ENCODE results near the gene LRRC75B. TPM values are rescaled to one million over a fixed set of nuclear protein-coding genes. Genes with fewer than 3 reads are reported as not detected.

LRRC75B gene
- total and polyA plus RNA-seq, 2 of the 8 experiments (the other 6 are each of a cell fraction or from before 2014, with no cell fraction given): 12.2 to 26.6 TPM

DNA sequence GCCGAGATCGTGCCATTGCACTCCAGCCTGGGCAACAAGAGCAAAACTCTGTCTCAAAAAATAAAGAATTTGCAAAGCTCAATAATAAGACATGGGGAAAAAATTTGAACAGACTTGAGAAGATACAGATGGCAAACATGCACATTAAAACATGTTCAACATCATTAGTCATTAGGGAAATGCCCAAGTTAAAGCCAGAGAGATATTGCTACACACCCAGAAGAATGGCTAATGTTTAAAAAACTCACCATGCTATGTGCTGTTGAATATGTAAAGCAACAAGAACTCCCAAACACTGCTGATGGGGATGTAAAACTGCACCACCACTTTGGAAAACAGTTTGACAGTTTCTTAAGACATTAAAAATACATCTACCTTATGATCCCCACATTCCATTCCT lies 12.6 kb downstream of the LRRC75B start (continued):
- no peak for TF ChIP-seq CREB1 (IDR thresholded peaks at IDR 0.05)
- no peak for TF ChIP-seq CBX5 (IDR thresholded peaks at IDR 0.05; ENCODE audit: low read depth, low read length)
- TF ChIP-seq ZNF274 (IDR thresholded peaks at IDR 0.05; ENCODE audit: borderline replicate concordance, extremely low read depth, low read length): no peak
- no peak for TF ChIP-seq JUN (IDR thresholded peaks at IDR 0.05; ENCODE audit: low read depth, low read length)
